ENCODE measurements around the gene CD55. TPM values are rescaled to one million over a fixed set of nuclear protein-coding genes. Genes with fewer than 3 reads are reported as not detected.

Gene CD55
- total and polyA plus RNA-seq, 2 of the 8 experiments (the other 6 are each of a cell fraction or from before 2014, with no cell fraction given): 20.1 to 22.8 TPM

DNA sequence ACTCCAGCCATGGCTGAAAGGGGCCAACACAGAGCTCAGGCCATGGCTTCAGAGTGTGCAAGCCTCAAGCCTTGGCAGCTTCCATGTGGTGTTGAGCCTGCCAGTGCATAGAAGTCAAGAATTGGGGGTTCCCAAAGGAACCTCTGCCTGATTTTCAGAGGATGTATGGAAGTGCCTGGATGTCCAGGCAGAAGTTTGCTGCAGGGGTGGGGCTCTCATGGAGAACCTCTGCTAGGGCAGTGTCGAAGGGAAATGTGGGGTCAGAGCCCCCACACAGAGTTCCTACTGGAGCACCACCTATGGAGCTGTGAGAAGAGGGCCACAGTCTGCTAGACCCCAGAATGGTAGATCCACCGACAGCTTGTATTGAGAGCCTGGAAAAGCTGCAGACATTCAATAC lies 29.8 kb upstream of the CD55 start:
- no peaks in the 10 kb centered on the region; a peak in 1 of 7 replicates for H3K4me1 ChIP-seq (replicated peaks in 1 of 4; ENCODE audit: control insufficient read depth in 3 of 4, insufficient read depth in 4 of 4, low read length in 3 of 4)
- CTCF ChIA-PET (ENCODE audit: partially characterized antibody): no interaction called here
- no peaks in the 10 kb centered on the region for H3K27me3 ChIP-seq (replicated peaks in 1 of 4; ENCODE audit: control insufficient read depth in 3 of 4, extremely low read depth in 1 of 4, insufficient read depth in 3 of 4, low read length in 3 of 4)
- H2BK12ac ChIP-seq (ENCODE audit: low read depth, low read length): no peak overlapping the region
- H3K14ac ChIP-seq (ENCODE audit: insufficient read length): no peak overlapping the region
- H3K4me3 ChIP-seq (ENCODE audit: extremely low read depth in 1 of 4, insufficient read depth in 2 of 4, low read depth in 3 of 4, low read length in 4 of 4): no peak overlapping the region
- no peak overlapping the region for H3K23ac ChIP-seq (ENCODE audit: insufficient read length)
- peaks cover 9 to 11% of the 10 kb centered on the region in 2 experiments; a peak in 2 of 4 replicates for H3K9me3 ChIP-seq (ENCODE audit: insufficient read depth in 2 of 2, low read depth in 1 of 2, low read length in 1 of 2)
- H3K36me3 ChIP-seq (ENCODE audit: control insufficient read depth in 2 of 4, insufficient read depth in 4 of 4, low read length in 3 of 4): peaks cover 0 to 2% (median 0%) of the 10 kb centered on the region in 4 experiments; a peak in 1 of 8 replicates
- POLR2A ChIA-PET (ENCODE audit: partially characterized antibody): no interaction called here
- H2BK20ac ChIP-seq (ENCODE audit: low read length): no peak overlapping the region
- H3K18ac ChIP-seq (ENCODE audit: extremely low read depth, low read length): no peak overlapping the region
- H2BK5ac ChIP-seq (ENCODE audit: low read depth, low read length): no peak overlapping the region
- H4K20me1 ChIP-seq (replicated peaks in 1 of 2; ENCODE audit: control insufficient read depth in 1 of 2, insufficient read depth in 2 of 2, low read length in 2 of 2): no peaks in the 10 kb centered on the region
- WGBS, 2 experiments (ENCODE audit: extremely low coverage in 1 of 2, insufficient coverage in 1 of 2, insufficient read length in 1 of 2, insufficient replicate concordance in 2 of 2, low coverage in 1 of 2, low lambda C conversion rate in 2 of 2, missing lambda C conversion rate in 1 of 2): 75% methylated on average over 2 of the region's 2 CpGs; no CpG with 5 or more reads in 1 of the 2 experiments
- no peaks in the 10 kb centered on the region for H3K79me2 ChIP-seq (ENCODE audit: control insufficient read depth in 1 of 2, insufficient read depth in 2 of 2, low read length in 2 of 2)
- H4K5ac ChIP-seq (ENCODE audit: insufficient read length, low read depth, low read length): no peak overlapping the region
- FAIRE-seq: no peak
- H2AK5ac ChIP-seq (ENCODE audit: low read depth, low read length): no peak overlapping the region
- no peak overlapping the region for H3K27ac ChIP-seq (ENCODE audit: low read depth, low read length)
- H4K91ac ChIP-seq (replicated peaks; ENCODE audit: insufficient read length, low read length): no peak overlapping the region
- H2AFZ ChIP-seq (ENCODE audit: low read length): no peak overlapping the region
- no peak overlapping the region for H3K56ac ChIP-seq (replicated peaks; ENCODE audit: insufficient read length, low read depth, low read length)
- no peak overlapping the region for H3K9ac ChIP-seq (replicated peaks in 1 of 4; ENCODE audit: extremely low read depth in 1 of 4, low read depth in 3 of 4, low read length in 3 of 4)
- DNase-seq (ENCODE audit: low read depth in 1 of 2, low spot score in 2 of 2): no peak
- H3K23me2 ChIP-seq (ENCODE audit: low read depth, low read length): no peaks in the 10 kb centered on the region
- no peak overlapping the region for H4K8ac ChIP-seq (ENCODE audit: extremely low read depth, insufficient read depth, low read length)
- no peaks in the 10 kb centered on the region for H3K79me1 ChIP-seq (ENCODE audit: low read depth, low read length)
- TF ChIP-seq ZNF274 (IDR thresholded peaks at IDR 0.05; ENCODE audit: borderline replicate concordance, extremely low read depth, low read length) (no peak), HDAC6 (IDR thresholded peaks at IDR 0.05; ENCODE audit: low read depth, low read length) (no peak), KDM5A (IDR thresholded peaks at IDR 0.05; ENCODE audit: low read length) (no peak), TEAD4 (IDR thresholded peaks at IDR 0.05; ENCODE audit: low read depth, low read length) (no peak)
- TF ChIP-seq, protein P1, sequence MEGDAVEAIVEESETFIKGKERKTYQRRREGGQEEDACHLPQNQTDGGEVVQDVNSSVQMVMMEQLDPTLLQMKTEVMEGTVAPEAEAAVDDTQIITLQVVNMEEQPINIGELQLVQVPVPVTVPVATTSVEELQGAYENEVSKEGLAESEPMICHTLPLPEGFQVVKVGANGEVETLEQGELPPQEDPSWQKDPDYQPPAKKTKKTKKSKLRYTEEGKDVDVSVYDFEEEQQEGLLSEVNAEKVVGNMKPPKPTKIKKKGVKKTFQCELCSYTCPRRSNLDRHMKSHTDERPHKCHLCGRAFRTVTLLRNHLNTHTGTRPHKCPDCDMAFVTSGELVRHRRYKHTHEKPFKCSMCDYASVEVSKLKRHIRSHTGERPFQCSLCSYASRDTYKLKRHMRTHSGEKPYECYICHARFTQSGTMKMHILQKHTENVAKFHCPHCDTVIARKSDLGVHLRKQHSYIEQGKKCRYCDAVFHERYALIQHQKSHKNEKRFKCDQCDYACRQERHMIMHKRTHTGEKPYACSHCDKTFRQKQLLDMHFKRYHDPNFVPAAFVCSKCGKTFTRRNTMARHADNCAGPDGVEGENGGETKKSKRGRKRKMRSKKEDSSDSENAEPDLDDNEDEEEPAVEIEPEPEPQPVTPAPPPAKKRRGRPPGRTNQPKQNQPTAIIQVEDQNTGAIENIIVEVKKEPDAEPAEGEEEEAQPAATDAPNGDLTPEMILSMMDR (IDR thresholded peaks at IDR 0.05; ENCODE audit: control extremely low read depth in 1 of 3, insufficient read depth in 1 of 3, low read depth in 1 of 3, low read length in 3 of 3): no peak
- no peak overlapping the region for H3K4ac ChIP-seq (replicated peaks; ENCODE audit: insufficient read length, low read depth, low read length)
- H2BK15ac ChIP-seq (ENCODE audit: low read length): no peak overlapping the region
- H2BK120ac ChIP-seq (replicated peaks; ENCODE audit: low read depth, low read length): no peak overlapping the region
- H3K4me2 ChIP-seq (ENCODE audit: insufficient read depth in 1 of 2, low read depth in 2 of 2, low read length in 2 of 2): no peak overlapping the region
